VCaP (cell line): Measurements from ENCODE around the gene CHIT1.

Source experiments
- H3K27ac ChIP-seq: fragments of 450-650 bp; 2 replicates; pipeline ENCODE4 v1.5.1; 2017
- CTCF ChIP-seq: fragments of 450-650 bp; conservative IDR thresholded peaks from 2 replicates; pipeline ENCODE4 v1.5.1; 2017; ENCODE audit warnings: mild to moderate bottlenecking, moderate library complexity

The CHIT1 gene

GRCh38 chr1:203186091-203186445 is 43.4 kb downstream of the CHIT1 start:
- peak overlapping the region; percentile 64; the same call in 1 of the 2 replicates for H3K27ac ChIP-seq
- TF ChIP-seq CTCF = no peak

DNA sequence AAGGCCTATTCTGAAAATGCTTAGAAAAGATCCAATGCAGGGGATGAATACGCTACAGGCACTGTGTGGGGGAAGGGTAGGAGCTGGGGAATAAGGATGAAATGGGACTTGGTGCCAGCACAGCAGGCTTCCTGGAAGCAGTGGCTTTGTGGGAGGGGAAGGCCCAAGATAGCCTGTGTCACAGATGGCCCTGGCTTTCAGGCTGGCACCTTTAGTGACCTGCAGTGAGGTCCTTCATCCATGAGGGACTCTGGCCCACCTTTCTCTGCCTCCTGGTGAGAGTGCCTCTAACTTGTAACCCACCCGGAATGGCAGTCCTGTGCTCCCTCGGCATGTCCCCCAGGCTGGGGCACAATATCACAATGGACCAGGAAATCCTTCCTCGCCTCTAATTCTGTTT is 43.9 kb downstream of the CHIT1 start:
- TF ChIP-seq CTCF = no peak
- H3K27ac ChIP-seq = no peak overlapping the region

- H3K27ac ChIP-seq = no peak overlapping the region
- no peak for TF ChIP-seq CTCF
These were observed 44.4 kb downstream of the CHIT1 start for GRCh38 chr1:203185061-203185461.

- no peak overlapping the region for H3K27ac ChIP-seq
- no peak for TF ChIP-seq CTCF
These were observed 45.0 kb downstream of the CHIT1 start for GRCh38 chr1:203184467-203184866.

- no peak overlapping the region for H3K27ac ChIP-seq
- no peak for TF ChIP-seq CTCF
These were observed 45.6 kb downstream of the CHIT1 start for GRCh38 chr1:203183828-203184227.

DNA sequence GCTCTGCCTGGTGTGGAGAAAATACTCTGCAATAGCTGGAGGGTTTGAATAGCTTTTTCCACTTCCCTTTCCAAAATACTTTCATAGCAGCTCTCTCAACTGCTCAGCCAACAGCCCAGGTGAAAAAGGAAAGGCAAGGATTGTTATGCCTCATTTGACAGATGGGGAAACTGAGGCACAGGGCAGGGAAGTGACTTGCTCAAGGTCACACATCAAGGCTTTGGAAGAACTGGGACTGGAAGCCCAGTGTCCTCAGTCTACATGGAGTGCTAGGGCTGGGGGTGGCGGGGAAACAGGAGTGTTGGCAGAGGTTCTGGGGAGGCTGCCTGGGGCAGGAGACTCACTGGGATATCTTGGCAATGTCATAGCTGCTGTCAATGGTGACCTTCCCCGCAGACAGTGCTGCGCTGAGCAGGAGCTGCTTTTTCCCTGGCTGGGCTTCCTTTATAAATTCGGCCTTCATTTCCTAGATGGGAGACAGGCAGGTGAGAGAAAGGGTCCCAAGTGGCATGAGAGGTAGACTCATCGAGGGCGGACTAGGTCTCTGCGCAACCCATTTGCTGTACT is 47.0 kb downstream of the CHIT1 start:
- no peak overlapping the region for H3K27ac ChIP-seq
- TF ChIP-seq CTCF = no peak

DNA sequence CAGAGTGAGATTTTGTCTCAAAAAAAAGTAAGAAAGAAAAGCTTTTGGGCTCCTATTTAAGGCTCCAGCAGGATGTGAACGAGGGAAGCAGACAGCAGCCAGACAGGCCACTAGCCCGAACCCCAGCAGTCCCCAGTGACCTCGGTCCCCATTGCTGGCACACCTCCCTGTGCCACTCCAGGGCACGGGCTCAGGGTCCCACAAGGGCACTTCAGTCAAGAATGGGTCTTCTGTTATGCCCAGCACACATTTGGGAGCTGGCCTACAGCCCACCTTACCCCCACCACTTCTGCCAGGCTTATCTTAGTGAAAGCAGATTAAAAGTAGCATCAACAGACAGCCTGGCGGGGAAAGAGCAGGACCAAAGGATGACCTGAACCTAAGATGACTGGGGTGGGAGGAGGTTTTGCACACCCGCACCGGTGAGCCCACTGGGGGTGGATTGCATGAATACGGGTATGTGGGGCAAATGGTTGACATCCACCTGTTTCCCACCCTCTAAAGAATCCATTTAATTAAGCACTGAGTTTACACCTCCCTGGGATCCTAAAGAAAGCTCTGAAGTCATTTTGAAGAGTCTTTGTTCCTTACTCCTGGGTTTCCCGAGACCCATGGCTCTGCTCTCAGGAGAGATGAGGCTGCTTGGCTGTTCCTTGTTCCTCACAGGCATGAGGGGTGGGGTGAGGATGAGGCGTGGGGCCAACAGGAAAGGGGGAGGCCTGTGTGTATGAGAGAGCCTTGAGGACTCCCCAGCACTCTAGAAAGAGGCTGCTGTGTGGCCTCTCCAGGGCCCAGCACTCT is 47.7 kb downstream of the CHIT1 start:
- H3K27ac ChIP-seq = no peak overlapping the region
- no peak for TF ChIP-seq CTCF
